ENCODE measurements around the gene GRB14.

DNA sequence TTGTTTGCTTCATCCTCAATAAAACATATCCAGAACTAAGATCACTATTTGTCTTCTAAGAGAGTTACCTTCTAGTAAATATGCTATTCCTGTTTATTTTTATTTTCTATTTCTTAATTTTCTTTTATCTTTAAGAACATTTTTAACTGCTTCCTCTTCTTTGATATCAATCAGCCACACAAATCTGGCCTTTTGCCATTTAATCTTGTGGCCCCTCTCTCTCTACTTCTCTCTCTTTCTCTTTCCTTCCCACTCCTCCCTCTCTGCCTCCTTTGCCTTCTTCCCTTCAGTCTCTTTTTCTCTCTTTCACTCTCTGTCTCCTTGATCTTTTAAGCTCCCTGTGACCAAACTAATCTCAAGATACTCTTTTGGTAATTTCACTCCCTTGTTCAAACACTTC lies 108.4 kb downstream of the GRB14 start:
- TF ChIP-seq POLR2AphosphoS5 (IDR thresholded peaks at IDR 0.05) (no peak), POLR2A (IDR thresholded peaks at IDR 0.05) (no peak)
- TF ChIP-seq, protein P1, sequence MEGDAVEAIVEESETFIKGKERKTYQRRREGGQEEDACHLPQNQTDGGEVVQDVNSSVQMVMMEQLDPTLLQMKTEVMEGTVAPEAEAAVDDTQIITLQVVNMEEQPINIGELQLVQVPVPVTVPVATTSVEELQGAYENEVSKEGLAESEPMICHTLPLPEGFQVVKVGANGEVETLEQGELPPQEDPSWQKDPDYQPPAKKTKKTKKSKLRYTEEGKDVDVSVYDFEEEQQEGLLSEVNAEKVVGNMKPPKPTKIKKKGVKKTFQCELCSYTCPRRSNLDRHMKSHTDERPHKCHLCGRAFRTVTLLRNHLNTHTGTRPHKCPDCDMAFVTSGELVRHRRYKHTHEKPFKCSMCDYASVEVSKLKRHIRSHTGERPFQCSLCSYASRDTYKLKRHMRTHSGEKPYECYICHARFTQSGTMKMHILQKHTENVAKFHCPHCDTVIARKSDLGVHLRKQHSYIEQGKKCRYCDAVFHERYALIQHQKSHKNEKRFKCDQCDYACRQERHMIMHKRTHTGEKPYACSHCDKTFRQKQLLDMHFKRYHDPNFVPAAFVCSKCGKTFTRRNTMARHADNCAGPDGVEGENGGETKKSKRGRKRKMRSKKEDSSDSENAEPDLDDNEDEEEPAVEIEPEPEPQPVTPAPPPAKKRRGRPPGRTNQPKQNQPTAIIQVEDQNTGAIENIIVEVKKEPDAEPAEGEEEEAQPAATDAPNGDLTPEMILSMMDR (IDR thresholded peaks at IDR 0.05 in 8 of 11, conservative IDR thresholded peaks at IDR 0.05 in 3 of 11) = no peak

Measured in spleen (tissue), 7 donors.